Endothelial cell of umbilical vein (primary cell): ENCODE measurements around the gene PGBD2. TPM values are rescaled to one million over a fixed set of nuclear protein-coding genes. Genes with fewer than 3 reads are reported as not detected.
"Not testable (repeated sequence)": the region's sequence is repeated elsewhere in the genome, so short reads cannot be mapped to it uniquely, and the experiment has no call there.

Experiments used
- BruUV-seq: library from RNA; stranded (reverse); fragments of 400-500 nt; replicated peaks from 2 replicates; lab custom pipeline; 2021; lab: Mats Ljungman, UMichigan
- CTCF ChIA-PET: fragments of 300-600, 350-600 bp; sonication (Branson Sonifier 250); formaldehyde crosslinking; loops from one replicate; lab custom pipeline; 2021; ENCODE audit warnings: antibody characterized with exemption, inconsistent platforms; lab: Charles Lee
- POLR2A ChIA-PET: fragments of 300-600, 350-600 bp; sonication (Branson Sonifier 250); formaldehyde crosslinking; loops from one replicate; lab custom pipeline; 2021; ENCODE audit warnings: antibody characterized with exemption, inconsistent platforms; lab: Charles Lee
- DNase-seq: peaks from one replicate; pipeline ENCODE4 v3.0.0-alpha.2; 2011; ENCODE audit warnings: low read depth, low spot score
- FAIRE-seq: peaks from 2 replicates; lab custom pipeline; 2011; peaks lifted over from hg19 to GRCh38; lab: Jason Lieb, UNC
- H2AFZ ChIP-seq: 2 replicates; pipeline ENCODE4 v1.6.0; 2012; ENCODE audit warnings: low read depth, low read length, control low read depth, inconsistent platforms
- H3K27ac ChIP-seq: 2 replicates; pipeline ENCODE4 v1.5.1; 2011; ENCODE audit warnings: low read depth, mild to moderate bottlenecking, control low read depth, low read length, moderate library complexity; ENCODE audit not compliant: insufficient read depth
- H3K27me3 ChIP-seq, 2 experiments: 2 replicates each; pipeline versions ENCODE4 v1.6.0 to v1.6.1; 2011; ENCODE audit warnings: low read length in 2 of 2, mixed read lengths in 1 of 2; ENCODE audit not compliant: control insufficient read depth in 2 of 2, insufficient read depth in 2 of 2
- H3K36me3 ChIP-seq, 2 experiments: 2 replicates in 1 of 2; 3 replicates in 1 of 2; pipeline ENCODE4 v1.5.1; 2011; ENCODE audit warnings: low read length in 2 of 2, mild to moderate bottlenecking in 1 of 2, moderate library complexity in 1 of 2; ENCODE audit not compliant: control insufficient read depth in 2 of 2, insufficient read depth in 2 of 2; ENCODE audit errors: extremely low read depth in 1 of 2
- H3K4me1 ChIP-seq: 3 replicates; pipeline ENCODE4 v1.5.1; 2011; ENCODE audit warnings: mild to moderate bottlenecking, low read length; ENCODE audit not compliant: control insufficient read depth, insufficient read depth; ENCODE audit errors: extremely low read depth
- H3K4me2 ChIP-seq: 2 replicates; pipeline ENCODE4 v1.6.1; 2011; ENCODE audit warnings: low read length, control low read depth, mixed read lengths; ENCODE audit not compliant: insufficient read depth
- H3K4me3 ChIP-seq, 3 experiments: fragments of 200-600 bp in 1 of 3; sonication (generic), shearing (Covaris generic) in 1 of 3; replicated peaks in 1 of 3; 2 replicates each; pipeline ENCODE4 v1.5.1; 2011 to 2016; ENCODE audit warnings: control low read depth in 3 of 3, low read length in 3 of 3, mild to moderate bottlenecking in 2 of 3, inconsistent platforms in 1 of 3, low read depth in 1 of 3, moderate library complexity in 1 of 3; ENCODE audit not compliant: insufficient read depth in 1 of 3
- H3K79me2 ChIP-seq: 2 replicates; pipeline ENCODE4 v1.6.0; 2012; ENCODE audit warnings: low read length, inconsistent platforms; ENCODE audit not compliant: control insufficient read depth, insufficient read depth
- H3K9ac ChIP-seq: replicated peaks from 2 replicates; pipeline ENCODE3; 2011; ENCODE audit warnings: low read length, control low read depth; ENCODE audit not compliant: insufficient read depth; ENCODE audit errors: extremely low read depth
- H3K9me1 ChIP-seq: replicated peaks from 3 replicates; pipeline ENCODE4 v1.6.0; 2011; ENCODE audit warnings: mild to moderate bottlenecking, low read length; ENCODE audit not compliant: control insufficient read depth, insufficient read depth; ENCODE audit errors: extremely low read depth
- H3K9me3 ChIP-seq: replicated peaks from 2 replicates; pipeline ENCODE4 v1.5.1; 2012; ENCODE audit warnings: low read length, inconsistent platforms; ENCODE audit not compliant: control insufficient read depth, insufficient read depth
- H4K20me1 ChIP-seq: replicated peaks from 2 replicates; pipeline ENCODE3; 2011; ENCODE audit warnings: mild to moderate bottlenecking, low read length; ENCODE audit not compliant: control insufficient read depth, insufficient read depth; ENCODE audit errors: extremely low read depth
- CTCF ChIP-seq, 2 donors: IDR thresholded peaks; 1 replicate in 1 of 2; 2 replicates in 1 of 2; pipeline ENCODE4 v1.5.1; 2011; ENCODE audit warnings: low read length in 2 of 2, mild to moderate bottlenecking in 2 of 2, moderate library complexity in 2 of 2, control low read depth in 1 of 2, inconsistent platforms in 1 of 2, low read depth in 1 of 2; ENCODE audit not compliant: insufficient read depth in 1 of 2; ENCODE audit errors: extremely low read depth in 1 of 2
- GATA2 ChIP-seq: IDR thresholded peaks from 2 replicates; pipeline ENCODE4 v1.7.0; 2011; ENCODE audit warnings: low read depth, mild to moderate bottlenecking, moderate library complexity, mixed read lengths, low read length; ENCODE audit not compliant: insufficient read length, insufficient read depth
- dilution Hi-C: fragments of 300-500 bp; cut with MboI; formaldehyde crosslinking; loops from one replicate; pipeline ENCODE4 v1.15.0; 2019; ENCODE audit warnings: low sequenced_read_pairs; ENCODE audit not compliant: extremely low pct_ligation_motif_present
- intact Hi-C: fragments of 100-400 bp; cut with micrococcal nuclease; formaldehyde crosslinking; loops from one replicate; pipeline ENCODE4 v1.10.0; 2022
- polyA plus RNA-seq, 4 experiments: library from polyadenylated mRNA; depleted of rRNA in 3 of 4; stranded (reverse) in 3 of 4; unstranded in 1 of 4; fragments of >200 nt; gene quantifications; 2 replicates each; pipeline versions ENCODE4 v1.2.1 to v1.2.3, GENCODE V29; 2011 to 2012; ENCODE audit warnings: missing spikeins in 1 of 4
- total RNA-seq: library from RNA; stranded (reverse); gene quantifications from 2 replicates; pipeline ENCODE4 v1.2.3, GENCODE V29; 2021

PGBD2 gene
- total and polyA plus RNA-seq, 2 donors (not counting 3 experiments of a cell fraction or from before 2014, with no cell fraction given): 5.2 to 6.1 TPM

- Histone ChIP-seq H3K36me3 (peaks cover 0 to 3% of the 10 kb centered on the region in 2 experiments), H3K4me1 (no peaks in the 10 kb centered on the region), H3K4me2 (no peak overlapping the region), H3K4me3 (no peak overlapping the region), H3K9ac (no peak overlapping the region), H3K9me3 (no peaks in the 10 kb centered on the region), H4K20me1 (no peaks in the 10 kb centered on the region), H3K79me2 (no peaks in the 10 kb centered on the region), H3K27ac (no peak overlapping the region), H3K9me1 (no peaks in the 10 kb centered on the region), H2AFZ (no peak overlapping the region), H3K27me3 (no peaks in the 10 kb centered on the region)
- ChIA-PET CTCF (no interaction called here), POLR2A (no interaction called here)
- DNase-seq (peak; percentile 50), FAIRE-seq (peak; percentile 68)
- TF ChIP-seq CTCF (IDR thresholded peaks at IDR 0.05; ENCODE audit: extremely low read depth in 1 of 2, insufficient read depth in 1 of 2, low read depth in 1 of 2, low read length in 2 of 2): peak; percentile 34 to 54
- TF ChIP-seq GATA2: no peak
- BruUV-seq: no TSS peak
- dilution Hi-C loops (no loop called here), intact Hi-C loops (loop anchor here (1.0 kb wide), 1 partner anchor 19 kb away; the partner anchor contains the start of gene PGBD2)
Observed at GRCh38 chr1:248924696-248925532, 18.9 kb downstream of the PGBD2 start.

- H3K9me3 ChIP-seq, DNase-seq, H3K9me1 ChIP-seq, H3K4me3 ChIP-seq, H3K4me1 ChIP-seq, H3K79me2 ChIP-seq, FAIRE-seq, H3K36me3 ChIP-seq, intact Hi-C loops, H3K27ac ChIP-seq, CTCF ChIA-PET, H3K4me2 ChIP-seq, H3K27me3 ChIP-seq, H4K20me1 ChIP-seq, H2AFZ ChIP-seq, POLR2A ChIA-PET, dilution Hi-C loops, H3K9ac ChIP-seq, BruUV-seq: not testable (repeated sequence)
Observed at GRCh38 chr1:248925859-248926258, 19.8 kb downstream of the PGBD2 start.
